ENCODE measurements around the gene TUBB1.
"Not testable (repeated sequence)": the region's sequence is repeated elsewhere in the genome, so short reads cannot be mapped to it uniquely, and the experiment has no call there.

TUBB1 gene

DNA sequence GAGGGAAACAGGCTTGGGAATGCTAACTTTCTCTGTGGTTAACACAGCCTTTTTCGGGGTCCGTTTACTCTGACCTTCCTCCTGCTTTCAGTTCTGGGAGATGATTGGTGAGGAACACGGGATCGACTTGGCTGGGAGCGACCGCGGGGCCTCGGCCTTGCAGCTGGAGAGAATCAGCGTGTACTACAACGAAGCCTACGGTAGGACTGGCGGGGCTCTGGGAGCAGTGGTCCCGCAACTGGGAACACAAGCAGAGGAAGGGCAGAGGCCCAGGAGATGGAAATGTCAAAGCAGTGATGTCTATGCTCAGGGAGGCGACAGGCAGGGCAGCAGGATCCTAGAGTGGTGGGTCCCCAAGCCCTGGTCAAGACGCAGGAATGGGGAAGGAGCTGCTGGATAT lies 3.5 kb downstream of the TUBB1 start:
- DNase-seq, result no peak

DNA sequence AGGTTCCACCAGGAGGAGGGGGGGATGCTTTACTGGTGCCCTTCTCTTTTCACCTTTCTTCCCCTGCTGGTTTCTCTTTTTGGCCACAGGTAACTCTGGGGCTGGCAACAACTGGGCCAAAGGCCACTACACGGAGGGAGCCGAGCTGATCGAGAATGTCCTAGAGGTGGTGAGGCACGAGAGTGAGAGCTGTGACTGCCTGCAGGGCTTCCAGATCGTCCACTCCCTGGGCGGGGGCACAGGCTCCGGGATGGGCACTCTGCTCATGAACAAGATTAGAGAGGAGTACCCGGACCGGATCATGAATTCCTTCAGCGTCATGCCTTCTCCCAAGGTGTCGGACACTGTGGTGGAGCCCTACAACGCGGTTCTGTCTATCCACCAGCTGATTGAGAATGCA lies 4.4 kb downstream of the TUBB1 start:
- DNase-seq, result no peak

DNA sequence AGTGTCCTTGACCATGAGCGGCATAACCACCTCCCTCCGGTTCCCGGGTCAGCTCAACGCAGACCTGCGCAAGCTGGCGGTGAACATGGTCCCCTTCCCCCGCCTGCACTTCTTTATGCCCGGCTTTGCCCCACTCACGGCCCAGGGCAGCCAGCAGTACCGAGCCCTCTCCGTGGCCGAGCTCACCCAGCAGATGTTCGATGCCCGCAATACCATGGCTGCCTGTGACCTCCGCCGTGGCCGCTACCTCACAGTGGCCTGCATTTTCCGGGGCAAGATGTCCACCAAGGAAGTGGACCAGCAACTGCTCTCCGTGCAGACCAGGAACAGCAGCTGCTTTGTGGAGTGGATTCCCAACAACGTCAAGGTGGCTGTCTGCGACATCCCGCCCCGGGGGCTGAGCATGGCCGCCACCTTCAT lies 4.9 kb downstream of the TUBB1 start:
- no peak for DNase-seq

- no peak for DNase-seq
Observed at GRCh38 chr20:59025086-59025485, 5.9 kb downstream of the TUBB1 start.

DNA sequence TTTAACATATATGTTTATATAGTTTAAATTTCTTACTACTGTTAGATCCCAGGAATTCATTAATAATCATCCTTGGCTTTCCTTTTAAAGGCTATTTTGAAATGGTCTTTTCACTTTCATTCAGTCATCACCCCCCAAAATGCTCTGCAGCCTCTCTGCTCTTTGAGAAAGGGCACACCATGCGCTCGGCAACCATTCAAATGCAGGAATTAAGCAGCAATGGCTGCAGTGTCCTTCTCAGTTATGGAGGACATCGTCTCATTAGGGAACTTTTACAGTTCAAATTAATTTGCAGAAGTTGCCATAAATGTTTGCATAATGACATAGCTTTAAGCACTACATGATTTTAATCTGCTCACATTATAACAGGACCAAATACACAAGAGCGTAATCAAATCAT lies 6.3 kb downstream of the TUBB1 start:
- DNase-seq, result no peak

- no peak for DNase-seq
Observed at GRCh38 chr20:59026904-59027740, 7.9 kb downstream of the TUBB1 start.

DNA sequence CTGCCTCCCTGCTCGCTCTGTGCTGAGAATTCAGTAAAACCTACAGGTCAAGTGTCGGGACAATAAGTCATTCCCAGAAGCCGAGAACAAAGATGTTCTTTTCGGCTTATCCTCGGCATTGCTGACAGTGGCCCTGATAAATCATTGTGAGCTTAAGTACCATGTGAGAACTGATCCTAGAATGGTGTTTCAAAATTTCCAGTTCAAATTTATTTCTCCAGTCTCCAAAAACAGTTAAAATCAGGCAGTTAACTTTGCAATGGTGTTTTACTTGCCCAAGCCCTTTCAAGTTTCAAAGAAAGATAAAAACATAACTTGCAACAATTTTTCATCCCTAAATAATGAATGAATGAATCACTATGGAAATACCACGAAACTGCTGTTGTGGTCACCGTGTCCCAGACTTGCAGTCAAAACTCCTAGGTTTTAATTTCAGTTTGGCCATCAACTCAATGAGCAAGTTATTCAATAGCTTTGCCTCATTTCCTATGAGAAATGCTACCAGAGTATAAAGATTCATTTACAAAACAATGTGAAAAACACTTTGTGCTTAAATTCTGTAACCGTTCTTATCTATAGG lies 8.6 kb downstream of the TUBB1 start:
- DNase-seq, result no peak

DNA sequence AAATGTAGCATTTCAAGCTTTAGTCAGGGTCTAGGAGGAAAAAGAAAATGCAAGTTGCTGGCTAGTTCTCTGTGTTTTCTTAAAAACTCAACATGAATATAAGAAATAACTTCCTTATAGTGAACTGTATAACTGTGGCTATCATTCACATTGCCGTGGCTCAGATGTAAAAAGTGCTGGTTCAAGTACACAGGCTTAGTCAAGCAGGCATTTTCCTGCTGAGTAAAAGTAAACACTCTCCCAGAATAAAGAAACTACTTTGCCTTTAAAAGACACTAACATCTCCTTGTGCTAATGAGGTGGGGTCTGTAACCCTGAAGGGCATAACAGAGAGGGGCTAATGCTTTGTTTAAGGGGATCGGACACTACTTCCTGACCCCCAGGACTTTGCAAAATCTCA lies 9.6 kb downstream of the TUBB1 start:
- DNase-seq, result no peak

- no peak for DNase-seq
Observed at GRCh38 chr20:59030911-59031563, 11.8 kb downstream of the TUBB1 start.

DNA sequence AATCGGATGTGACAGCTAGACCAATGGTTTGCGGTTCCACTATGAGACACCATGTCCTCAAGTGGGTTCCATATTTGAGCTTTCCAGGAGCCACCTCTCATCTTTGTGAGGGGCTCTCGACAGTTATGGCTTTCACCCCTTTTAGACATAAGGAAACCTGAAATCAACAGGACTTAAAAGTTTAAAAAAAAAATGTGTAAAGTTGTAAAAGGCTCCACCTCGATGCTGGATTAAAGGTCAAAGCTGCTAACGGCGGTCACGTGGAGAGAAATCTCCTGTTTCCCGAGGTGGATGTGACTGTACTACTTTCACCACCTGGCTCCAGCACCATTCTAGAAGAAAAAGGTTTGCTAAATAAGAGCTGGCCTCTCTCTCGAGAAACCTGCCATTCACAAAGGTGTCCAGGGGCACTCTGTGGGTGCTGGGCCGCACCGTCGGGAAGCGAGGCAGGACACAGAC lies 12.4 kb downstream of the TUBB1 start:
- DNase-seq, result peak in 2 of 5 experiments; percentile 32 to 64

DNA sequence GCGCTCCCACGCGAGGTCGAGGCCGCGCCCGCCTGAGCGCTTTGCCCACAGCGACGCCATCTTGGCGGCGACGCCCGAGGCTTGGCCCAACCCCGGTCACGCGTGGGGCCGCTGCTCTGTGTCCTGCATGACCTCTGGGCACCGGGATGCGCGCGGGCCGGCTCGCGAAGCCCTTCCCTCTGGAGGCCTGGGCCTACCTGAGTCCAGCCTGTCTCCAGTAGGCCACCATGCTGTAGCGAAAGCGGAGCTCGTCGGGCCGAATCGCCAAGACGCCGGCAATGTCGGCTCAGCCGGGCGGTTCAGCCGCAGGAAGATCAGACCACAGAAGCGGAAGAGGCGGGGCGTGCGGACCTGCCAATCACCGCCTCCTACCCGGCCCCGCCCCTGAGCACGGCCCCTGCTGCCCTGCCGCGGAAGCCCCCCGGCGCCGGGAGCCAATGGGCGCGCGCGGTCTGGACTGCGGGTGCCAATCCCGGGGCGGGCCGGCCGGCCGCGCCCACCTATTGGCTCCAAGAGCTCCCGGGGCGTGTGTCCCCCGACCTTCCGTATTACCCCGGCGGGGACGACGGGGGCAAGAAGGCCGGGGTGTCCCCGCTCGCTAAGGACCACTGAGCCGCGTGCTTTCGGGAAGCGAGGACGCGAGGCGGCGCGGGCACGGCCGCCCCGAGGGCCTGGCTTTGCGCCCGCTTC lies 12.9 kb downstream of the TUBB1 start, which contains the start of gene ATP5F1E:
ATP5F1E (minus strand) TSS at position 313 of the 690 bp plus-strand sequence; CDS start at position 229, 84 bp downstream.
- peak; percentile 95 to 98 (median 96) for DNase-seq

DNA sequence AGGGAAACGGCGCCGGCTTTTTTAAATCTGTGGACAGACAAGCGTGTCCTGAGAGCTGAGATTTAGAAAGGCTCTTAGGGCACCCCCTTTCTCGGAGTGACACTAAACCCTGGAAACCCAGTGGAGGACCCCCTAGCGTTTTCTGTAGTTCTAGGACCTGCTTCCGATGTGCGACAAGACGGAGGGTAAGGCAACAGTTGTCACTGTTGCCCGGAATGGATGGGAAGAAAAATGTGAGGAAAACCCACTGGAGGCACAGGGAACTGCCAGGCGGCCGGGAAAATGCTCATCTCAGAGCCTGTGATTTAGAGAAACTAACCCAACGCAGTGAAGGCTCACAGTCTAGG lies 13.5 kb downstream of the TUBB1 start:
- no peak for DNase-seq

GRCh38 chr20:59033093-59033492 lies 13.9 kb downstream of the TUBB1 start:
- DNase-seq, result no peak

DNA sequence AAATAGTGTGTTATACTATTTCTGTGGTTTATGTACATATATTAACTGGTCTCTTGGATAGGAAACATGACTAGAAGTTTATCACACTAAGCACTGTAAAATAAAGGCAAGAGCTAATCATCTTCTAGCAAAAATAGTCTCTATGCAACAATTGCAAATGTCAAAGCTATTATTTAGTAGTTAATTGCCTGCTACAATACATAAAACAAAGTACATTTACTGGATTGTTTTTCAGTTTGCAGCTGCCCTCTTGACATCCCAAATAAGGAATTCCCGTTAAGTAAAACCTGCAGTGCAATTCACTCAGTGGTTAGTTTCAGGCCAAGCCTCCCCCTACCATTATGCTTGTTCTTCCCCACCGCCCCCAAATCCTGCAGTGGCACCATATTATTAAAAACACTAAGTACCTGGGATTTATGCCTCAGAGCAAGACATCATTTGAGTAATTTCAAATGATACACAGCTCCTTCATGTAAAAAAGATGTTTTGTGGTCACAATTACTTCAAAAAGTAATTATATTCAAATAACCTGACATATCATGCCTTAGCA lies 14.5 kb downstream of the TUBB1 start:
- DNase-seq, result no peak

DNA sequence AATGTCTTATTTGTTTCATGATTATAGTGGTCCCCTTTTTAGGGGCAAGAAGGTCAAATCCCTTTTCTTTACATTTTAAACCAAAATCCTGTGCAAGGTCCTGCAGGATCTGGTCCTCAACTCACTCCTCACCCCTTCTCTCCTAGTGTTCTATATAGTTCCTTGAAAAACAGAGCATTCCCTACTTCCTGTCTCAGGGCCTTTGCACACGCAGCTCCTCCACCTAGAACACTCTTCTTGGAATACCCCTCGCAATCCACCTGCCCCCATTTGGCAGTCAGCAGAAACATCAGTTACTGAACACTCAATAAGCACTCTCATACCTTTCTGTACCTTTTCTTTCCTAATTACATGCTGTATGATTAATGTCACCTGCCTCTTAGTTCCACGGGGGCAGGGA lies 16.2 kb downstream of the TUBB1 start:
- no peak for DNase-seq

- no peak for DNase-seq
Observed at GRCh38 chr20:59037386-59037785, 18.2 kb downstream of the TUBB1 start.

GRCh38 chr20:59039233-59039632 lies 20.0 kb downstream of the TUBB1 start:
- DNase-seq, result peak in 1 of 5 experiments; percentile 52

GRCh38 chr20:59040667-59041066 lies 21.4 kb downstream of the TUBB1 start:
- no peak for DNase-seq

GRCh38 chr20:59041487-59041886 lies 22.3 kb downstream of the TUBB1 start:
- DNase-seq, result not testable (repeated sequence)

GRCh38 chr20:59042151-59042795 lies 23.0 kb downstream of the TUBB1 start, which contains the start of gene PRELID3B:
Gene PRELID3B (minus strand): TSS chr20:59042786. CDS start chr20:59042730, 56 bp downstream.
- DNase-seq, result peak in 2 of 5 experiments; percentile 17 to 32

GRCh38 chr20:59042796-59043631 lies 23.8 kb downstream of the TUBB1 start:
- peak; percentile 90 to 95 (median 92) for DNase-seq
